NT2/D1 (cell line): ENCODE data around the gene SLC24A3.

ENCODE experiments used
- SUZ12 ChIP-seq: IDR thresholded peaks from 2 replicates; pipeline ENCODE4 v1.6.1; 2011; ENCODE audit not compliant: insufficient read length, insufficient read depth; ENCODE audit errors: extremely low read depth
- YY1 ChIP-seq: IDR thresholded peaks from 2 replicates; pipeline ENCODE4 v1.6.1; 2011; ENCODE audit not compliant: insufficient read length, insufficient read depth
- ZNF274 ChIP-seq: IDR thresholded peaks from 2 replicates; pipeline ENCODE4 v1.6.1; 2011; ENCODE audit warnings: mild to moderate bottlenecking, low read depth, low read length

- TF ChIP-seq YY1 (no peak), ZNF274 (no peak), SUZ12 (no peak)
Observed at GRCh38 chr20:19757487-19758132, 545.2 kb downstream of the SLC24A3 start.
